KMS-11 (cell line): Measurements from ENCODE around the gene RAD52.

Source experiments
- H2AFZ ChIP-seq: fragments of 200-600 bp; sonication (generic); 2 replicates; pipeline ENCODE4 v1.6.1; 2016; ENCODE audit warnings: antibody characterized with exemption, mixed run types, low read depth
- H3K27ac ChIP-seq: fragments of 200-600 bp; sonication (generic); 2 replicates; pipeline ENCODE4 v1.6.1; 2016; ENCODE audit warnings: mild to moderate bottlenecking, mixed run types
- H3K27me3 ChIP-seq: fragments of 200-600 bp; sonication (generic); 2 replicates; pipeline ENCODE4 v1.6.1; 2017; ENCODE audit warnings: mild to moderate bottlenecking, low read depth, mixed run types, moderate library complexity; ENCODE audit not compliant: insufficient read depth
- H3K36me3 ChIP-seq: fragments of 200-600 bp; sonication (generic); 2 replicates; pipeline ENCODE4 v1.6.1; 2017; ENCODE audit warnings: mild to moderate bottlenecking, mixed run types; ENCODE audit not compliant: insufficient read depth
- H3K4me1 ChIP-seq: fragments of 200-600 bp; sonication (generic); 2 replicates; pipeline ENCODE4 v1.6.1; 2016; ENCODE audit warnings: mild to moderate bottlenecking, low read depth, mixed run types; ENCODE audit not compliant: poor library complexity, severe bottlenecking
- H3K4me2 ChIP-seq: fragments of 200-600 bp; sonication (generic); 2 replicates; pipeline ENCODE4 v1.7.0; 2016; ENCODE audit warnings: mild to moderate bottlenecking, mixed run types
- H3K4me3 ChIP-seq: fragments of 200-600 bp; sonication (generic); IDR thresholded peaks from 2 replicates; pipeline ENCODE4 v1.6.1; 2017; ENCODE audit warnings: low read depth, low read length, mixed read lengths; ENCODE audit not compliant: insufficient read depth
- H3K79me2 ChIP-seq: fragments of 200-600 bp; sonication (generic); 2 replicates; pipeline ENCODE4 v1.6.1; 2016; ENCODE audit warnings: low read depth, mixed run types; ENCODE audit not compliant: insufficient read depth
- H3K9ac ChIP-seq: fragments of 200-600 bp; sonication (generic); 2 replicates; pipeline ENCODE4 v1.6.1; 2016; ENCODE audit warnings: mild to moderate bottlenecking, mixed run types
- H4K20me1 ChIP-seq: fragments of 200-600 bp; sonication (generic); 2 replicates; pipeline ENCODE4 v1.6.1; 2016; ENCODE audit warnings: mild to moderate bottlenecking, mixed run types; ENCODE audit not compliant: insufficient read depth
- TF ChIP-seq, protein P1 (sequence below): fragments of 200-600 bp; sonication (generic); conservative IDR thresholded peaks from 2 replicates; pipeline ENCODE4 v1.6.1; 2017; ENCODE audit warnings: low read depth, mild to moderate bottlenecking, antibody characterized with exemption, low read length, moderate library complexity, mixed read lengths

RAD52 gene

DNA sequence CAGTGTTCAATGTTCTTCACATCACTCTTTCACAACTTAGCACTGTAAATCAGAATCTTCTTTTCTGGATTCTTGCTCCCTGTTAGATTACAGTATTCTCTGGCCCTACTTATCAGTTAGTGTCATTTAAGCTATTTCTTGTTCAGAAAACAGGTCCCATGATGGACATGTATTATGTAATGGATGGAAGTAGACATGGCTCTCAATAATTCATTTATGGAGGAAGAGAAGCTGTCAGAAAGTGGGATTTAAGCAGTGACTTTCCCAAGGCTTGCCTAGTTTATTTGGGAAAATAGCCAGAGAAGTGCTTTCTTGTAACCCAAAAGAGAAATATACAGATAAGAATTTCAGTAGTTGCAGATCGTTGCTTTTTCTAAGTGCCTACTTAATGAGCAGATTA lies 43.2 kb upstream of the RAD52 start:
- no peaks in the 10 kb centered on the region for H3K27me3 ChIP-seq
- H3K79me2 ChIP-seq = peaks cover 61% of the 10 kb centered on the region
- no peak overlapping the region for H3K4me3 ChIP-seq
- TF ChIP-seq, protein P1, sequence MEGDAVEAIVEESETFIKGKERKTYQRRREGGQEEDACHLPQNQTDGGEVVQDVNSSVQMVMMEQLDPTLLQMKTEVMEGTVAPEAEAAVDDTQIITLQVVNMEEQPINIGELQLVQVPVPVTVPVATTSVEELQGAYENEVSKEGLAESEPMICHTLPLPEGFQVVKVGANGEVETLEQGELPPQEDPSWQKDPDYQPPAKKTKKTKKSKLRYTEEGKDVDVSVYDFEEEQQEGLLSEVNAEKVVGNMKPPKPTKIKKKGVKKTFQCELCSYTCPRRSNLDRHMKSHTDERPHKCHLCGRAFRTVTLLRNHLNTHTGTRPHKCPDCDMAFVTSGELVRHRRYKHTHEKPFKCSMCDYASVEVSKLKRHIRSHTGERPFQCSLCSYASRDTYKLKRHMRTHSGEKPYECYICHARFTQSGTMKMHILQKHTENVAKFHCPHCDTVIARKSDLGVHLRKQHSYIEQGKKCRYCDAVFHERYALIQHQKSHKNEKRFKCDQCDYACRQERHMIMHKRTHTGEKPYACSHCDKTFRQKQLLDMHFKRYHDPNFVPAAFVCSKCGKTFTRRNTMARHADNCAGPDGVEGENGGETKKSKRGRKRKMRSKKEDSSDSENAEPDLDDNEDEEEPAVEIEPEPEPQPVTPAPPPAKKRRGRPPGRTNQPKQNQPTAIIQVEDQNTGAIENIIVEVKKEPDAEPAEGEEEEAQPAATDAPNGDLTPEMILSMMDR = no peak
- peak overlapping the region; percentile 58; the same call in 1 of the 2 replicates for H3K9ac ChIP-seq
- no peak overlapping the region for H2AFZ ChIP-seq
- peaks cover 60% of the 10 kb centered on the region for H3K4me1 ChIP-seq
- no peaks in the 10 kb centered on the region for H4K20me1 ChIP-seq
- no peaks in the 10 kb centered on the region for H3K36me3 ChIP-seq
- peak overlapping the region; percentile 93 for H3K4me2 ChIP-seq
- H3K27ac ChIP-seq = no peak overlapping the region; the same call in 1 of the 2 replicates

DNA sequence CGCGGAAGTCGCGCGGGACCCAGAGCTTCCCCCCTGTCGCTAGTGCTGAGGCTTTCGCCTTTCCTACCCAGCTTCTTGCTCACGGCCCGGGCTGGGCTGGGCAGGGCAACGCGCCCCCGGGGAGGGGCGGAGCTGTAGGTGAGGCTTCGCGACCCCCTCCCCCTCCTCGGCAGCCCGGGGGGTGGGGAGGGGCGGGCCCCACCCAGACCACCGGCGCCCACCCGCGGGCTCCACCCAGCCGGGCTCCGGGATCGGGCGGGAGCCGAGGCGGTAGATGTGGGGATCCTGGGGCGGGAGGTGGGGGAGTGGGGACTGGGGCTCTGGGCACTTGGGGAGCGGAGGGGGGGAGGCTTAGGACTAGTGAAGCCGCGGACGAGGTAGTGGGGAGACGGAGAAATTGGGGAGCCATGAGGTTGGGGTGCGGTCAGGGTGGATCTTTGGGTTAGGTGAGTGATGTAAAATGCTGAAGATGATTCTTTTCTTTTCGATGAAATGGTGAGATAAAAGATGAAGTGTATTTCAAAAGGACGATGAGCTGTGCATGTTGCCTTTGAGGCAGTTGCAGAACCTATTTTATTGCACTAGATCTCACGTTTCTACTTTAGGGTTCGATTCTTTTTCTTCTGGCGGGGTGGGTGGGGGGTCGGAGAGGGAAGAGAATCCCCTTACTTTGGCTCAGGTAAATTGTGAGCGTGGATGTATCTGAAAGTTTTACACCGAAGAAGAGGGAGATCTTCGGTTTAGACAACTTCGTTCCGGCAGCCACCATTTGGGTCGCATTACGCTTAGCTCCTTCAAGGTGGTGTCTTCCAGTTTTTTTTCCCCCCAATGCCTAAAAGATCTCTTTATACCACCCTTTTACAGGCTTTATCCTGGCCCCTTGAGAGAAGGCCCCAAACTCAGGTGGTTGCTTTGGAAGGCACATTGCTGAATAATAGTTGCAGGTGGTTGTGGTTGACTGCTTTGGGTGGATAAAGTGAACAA lies 42.1 kb upstream of the RAD52 start:
- Histone ChIP-seq H3K4me2 (peak overlapping the region; percentile 93), H2AFZ (peak overlapping the region; percentile 62), H3K4me3 (no peak overlapping the region), H3K27ac (peak overlapping the region; percentile 61), H3K4me1 (peaks cover 50% of the 10 kb centered on the region), H3K27me3 (no peaks in the 10 kb centered on the region), H3K79me2 (peaks cover 51% of the 10 kb centered on the region), H3K9ac (peak overlapping the region; percentile 58), H3K36me3 (no peaks in the 10 kb centered on the region), H4K20me1 (no peaks in the 10 kb centered on the region)
- TF ChIP-seq, protein P1 = no peak

DNA sequence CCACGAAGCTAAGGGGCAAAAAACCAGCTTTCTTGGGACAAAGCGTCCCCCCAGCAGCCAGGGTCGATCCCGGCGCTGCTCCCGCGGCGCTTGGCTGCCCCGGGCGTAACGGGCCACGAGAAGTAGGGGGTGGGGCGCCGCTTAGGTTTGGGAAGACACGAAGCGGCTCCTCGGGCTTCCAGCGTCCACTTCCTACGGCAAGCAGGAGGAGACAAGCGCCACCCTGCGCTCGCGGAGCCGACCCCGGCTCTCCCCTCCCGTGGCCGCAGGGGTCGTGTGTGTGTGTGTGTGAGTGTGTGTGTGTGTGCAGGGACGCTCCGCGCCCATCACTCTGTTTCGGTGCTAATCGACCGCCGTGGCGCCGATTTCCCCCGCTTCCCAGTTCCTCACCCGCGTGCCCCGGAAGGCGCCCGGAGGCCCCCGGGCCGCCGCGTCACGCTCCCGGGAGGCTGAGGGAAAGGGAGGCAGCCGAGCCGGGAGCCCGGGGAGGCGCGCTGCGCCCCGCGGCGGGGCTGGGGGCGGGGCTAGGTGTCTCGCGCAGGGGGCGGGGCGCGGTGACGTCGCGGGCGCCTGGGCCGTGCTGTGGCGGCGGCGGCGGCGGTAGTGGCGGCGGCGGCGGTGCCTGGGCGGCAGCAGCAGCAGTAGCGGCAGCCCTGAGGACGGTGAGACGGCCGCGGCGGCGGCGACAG lies 41.3 kb upstream of the RAD52 start, which contains the start of gene ERC1:
Gene ERC1 (plus strand): TSS at position 563 of the 689 bp plus-strand sequence. CDS start 36,681 bp downstream, outside the sequence.
- H3K4me2 ChIP-seq = peak within 1 kb of the TSS; percentile 93
- no peaks in the 10 kb centered on the region for H3K27me3 ChIP-seq
- H2AFZ ChIP-seq = peak within 1 kb of the TSS; percentile 96
- H3K9ac ChIP-seq = peak within 1 kb of the TSS; percentile 94
- H4K20me1 ChIP-seq = no peaks in the 10 kb centered on the region
- H3K36me3 ChIP-seq = no peaks in the 10 kb centered on the region
- TF ChIP-seq, protein P1 = no peak
- peaks cover 44% of the 10 kb centered on the region for H3K79me2 ChIP-seq
- H3K4me1 ChIP-seq = peaks cover 43% of the 10 kb centered on the region
- H3K27ac ChIP-seq = peak within 1 kb of the TSS; percentile 89
- no peak within 1 kb of the TSS for H3K4me3 ChIP-seq

DNA sequence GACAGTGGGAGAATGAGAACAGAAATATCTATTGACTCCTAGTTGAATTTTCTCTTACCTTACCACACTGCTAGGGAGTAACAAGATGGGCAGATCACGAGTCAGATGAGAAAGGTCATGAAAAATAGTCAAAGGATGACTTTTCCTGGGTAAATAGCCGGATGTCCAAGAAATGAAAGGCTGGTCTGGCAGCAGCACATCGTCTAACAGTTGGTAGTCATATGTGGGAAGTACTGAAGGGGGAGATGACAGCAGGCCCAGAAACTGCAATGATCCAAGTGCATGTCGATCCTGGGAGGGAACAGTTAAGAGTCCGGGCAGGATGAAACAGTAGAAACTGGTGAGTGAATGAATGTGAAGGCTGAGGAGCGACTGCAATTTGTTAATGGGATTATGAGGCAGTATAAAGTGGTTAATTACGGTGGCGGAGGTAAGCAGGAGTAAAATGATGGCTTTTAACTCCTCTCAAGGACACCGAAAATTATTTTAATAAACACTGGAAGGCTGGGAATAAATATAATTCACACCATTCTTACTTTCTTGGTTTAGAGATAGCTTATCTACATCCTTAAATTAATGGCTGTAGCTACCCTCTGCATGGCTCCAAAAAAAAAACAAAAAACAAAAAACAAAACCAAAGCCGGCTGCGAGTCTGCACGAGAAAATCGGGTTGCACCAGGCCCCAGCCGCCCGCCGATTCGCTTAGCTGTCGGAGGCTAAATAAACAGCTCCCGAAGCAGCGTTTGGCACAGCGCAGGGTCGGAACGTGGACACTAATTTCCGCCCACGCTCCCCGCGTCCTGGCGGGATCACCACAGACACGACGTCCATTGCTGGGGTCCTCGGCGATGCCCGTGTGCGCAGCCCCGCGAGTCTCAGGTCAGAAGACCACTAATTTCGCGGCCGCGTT lies 40.5 kb upstream of the RAD52 start:
- H3K36me3 ChIP-seq = no peaks in the 10 kb centered on the region
- TF ChIP-seq, protein P1 = no peak
- peaks cover 36% of the 10 kb centered on the region for H3K79me2 ChIP-seq

More for the DNA sequence above, 40.5 kb upstream of the RAD52 start:
- H4K20me1 ChIP-seq = no peaks in the 10 kb centered on the region
- H2AFZ ChIP-seq = peak overlapping the region; percentile 96
- H3K4me3 ChIP-seq = no peak overlapping the region
- H3K4me1 ChIP-seq = peaks cover 35% of the 10 kb centered on the region
- H3K27me3 ChIP-seq = no peaks in the 10 kb centered on the region
- peak overlapping the region; percentile 94 for H3K9ac ChIP-seq
- peak overlapping the region; percentile 89 for H3K27ac ChIP-seq
- H3K4me2 ChIP-seq = peak overlapping the region; percentile 66
